Mononuclear cell (primary cell): ENCODE data around the gene AP5S1. TPM values are rescaled to one million over a fixed set of nuclear protein-coding genes. Genes with fewer than 3 reads are reported as not detected.
"Not testable (repeated sequence)": the region's sequence is repeated elsewhere in the genome, so short reads cannot be mapped to it uniquely, and the experiment has no call there.

Experiments used
- H3K27me3 ChIP-seq: 2 replicates; pipeline ENCODE4 v1.6.0; 2011; ENCODE audit warnings: low read length, control low read depth; ENCODE audit not compliant: insufficient read depth
- H3K4me1 ChIP-seq: 2 replicates; pipeline ENCODE4 v1.5.1; 2011; ENCODE audit warnings: mild to moderate bottlenecking, low read length, control low read depth; ENCODE audit not compliant: insufficient read depth
- H3K4me3 ChIP-seq: 2 replicates; pipeline ENCODE4 v1.5.1; 2011; ENCODE audit warnings: mild to moderate bottlenecking, low read length, moderate library complexity
- H3K9me3 ChIP-seq: 2 replicates; pipeline ENCODE4 v1.5.1; 2011; ENCODE audit warnings: low read depth, mild to moderate bottlenecking, control low read depth, low read length
- total RNA-seq: library from RNA; depleted of rRNA; stranded (reverse); fragments of >200 nt; gene quantifications from one replicate; pipeline ENCODE4 v1.2.3, GENCODE V29; 2012

The AP5S1 gene
- total RNA-seq, 1 donor: 3.9 TPM

DNA sequence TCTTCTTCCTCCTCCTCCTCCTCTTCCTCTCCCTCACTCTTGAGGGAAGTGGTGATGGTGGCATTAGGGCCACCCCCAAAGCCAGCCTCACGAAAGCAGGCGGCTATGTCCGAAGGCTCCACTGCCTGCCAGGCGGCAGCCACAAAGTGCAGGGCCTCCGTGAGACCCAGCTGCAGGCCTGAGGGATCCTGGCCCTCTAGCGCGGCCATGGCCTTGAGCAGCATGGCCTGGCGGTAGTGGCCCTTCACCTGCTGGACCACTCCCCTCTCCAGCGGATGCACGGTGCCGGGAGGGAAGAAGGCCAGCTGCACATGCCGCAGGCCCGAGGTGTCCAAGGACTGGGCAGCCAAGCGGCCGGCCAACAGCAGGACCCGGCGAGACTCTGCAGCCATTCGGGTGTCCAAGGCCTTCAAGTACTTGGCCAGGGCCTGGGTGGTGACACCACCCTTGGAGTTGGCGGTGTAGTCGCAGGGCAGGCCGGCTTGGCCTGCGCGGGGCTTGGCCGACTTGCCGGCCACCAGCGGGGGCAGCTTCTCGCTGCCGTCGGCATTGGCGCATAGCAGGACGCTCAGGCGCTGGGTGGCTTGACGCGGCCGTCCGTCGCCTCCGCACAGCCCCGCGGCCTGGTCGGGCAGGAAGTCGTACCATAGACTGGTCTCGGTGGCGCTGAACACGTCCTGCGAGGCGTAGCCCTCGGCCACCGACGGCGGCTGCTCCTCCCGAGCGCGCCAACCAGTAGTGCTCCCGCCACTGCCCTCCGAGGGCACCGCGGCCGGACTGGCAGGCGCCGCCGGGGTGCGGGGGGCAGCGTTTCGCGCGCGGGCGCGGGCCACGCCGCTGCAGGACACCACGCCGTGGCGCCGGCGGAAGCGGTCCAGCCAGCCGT lies 34.9 kb upstream of the AP5S1 start:
- no peaks in the 10 kb centered on the region for H3K27me3 ChIP-seq
- peaks cover 44% of the 10 kb centered on the region for H3K4me1 ChIP-seq
- no peaks in the 10 kb centered on the region for H3K9me3 ChIP-seq
- peak overlapping the region; percentile 38 for H3K4me3 ChIP-seq

DNA sequence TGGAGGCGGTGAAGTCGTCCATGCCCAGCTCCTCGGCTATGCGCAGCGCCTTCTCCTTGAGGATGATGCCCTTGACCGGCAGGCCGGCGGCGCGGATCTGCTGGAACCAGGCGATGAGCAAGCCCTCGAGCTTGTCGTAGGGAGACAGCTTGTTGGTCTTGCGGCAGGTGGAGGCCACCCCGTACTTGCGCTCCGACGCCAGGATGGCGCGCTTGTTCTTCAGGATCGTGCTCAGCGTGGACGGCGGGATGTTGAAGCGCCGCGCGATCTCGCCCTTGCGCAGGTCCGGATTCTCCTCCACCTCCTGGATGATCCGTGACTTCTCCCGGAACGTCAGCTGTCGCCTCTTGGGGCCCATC lies 34.2 kb upstream of the AP5S1 start:
- Histone ChIP-seq H3K27me3 (no peaks in the 10 kb centered on the region), H3K4me3 (peak overlapping the region; percentile 38), H3K4me1 (peaks cover 38% of the 10 kb centered on the region), H3K9me3 (no peaks in the 10 kb centered on the region)

DNA sequence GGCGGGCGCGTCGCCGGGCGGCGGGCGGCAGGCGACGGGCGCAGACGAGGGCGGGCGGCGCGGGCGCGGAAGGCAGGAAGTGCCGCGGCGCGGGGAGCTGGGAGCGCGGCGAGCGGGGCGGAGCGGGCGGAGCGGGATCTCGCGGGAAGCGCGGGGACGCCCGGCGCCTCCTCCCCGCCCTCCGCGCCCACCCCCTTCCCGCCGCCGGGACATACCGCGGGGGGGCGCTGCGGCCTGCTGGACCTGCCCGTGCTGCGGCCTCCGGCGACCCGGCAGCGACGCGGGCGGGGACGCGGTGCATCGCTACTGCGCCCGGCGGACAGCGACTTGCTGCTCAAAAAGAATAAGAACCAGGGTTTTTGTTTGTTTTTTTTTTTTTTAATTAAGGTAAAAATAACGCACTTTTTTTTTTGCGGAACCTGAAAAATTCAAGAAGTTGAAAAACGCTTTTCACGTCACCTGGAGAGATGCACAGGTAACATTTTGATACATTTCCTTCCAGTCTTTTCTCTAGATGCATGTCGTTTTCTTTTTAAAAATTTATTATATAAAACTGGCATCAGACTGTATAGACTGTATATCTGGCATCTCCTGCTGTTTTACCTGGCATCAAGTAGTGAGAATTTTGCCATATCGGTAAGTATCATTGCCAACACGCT lies 33.6 kb upstream of the AP5S1 start, which contains the start of gene CENPB:
Gene CENPB, minus strand, starts transcription at position 76 of the 659 bp plus-strand sequence. CDS start 257 bp downstream, outside the sequence.
- H3K27me3 ChIP-seq: no peaks in the 10 kb centered on the region
- peaks cover 33% of the 10 kb centered on the region for H3K4me1 ChIP-seq
- H3K4me3 ChIP-seq: peak within 1 kb of the TSS; percentile 38
- H3K9me3 ChIP-seq: no peaks in the 10 kb centered on the region

DNA sequence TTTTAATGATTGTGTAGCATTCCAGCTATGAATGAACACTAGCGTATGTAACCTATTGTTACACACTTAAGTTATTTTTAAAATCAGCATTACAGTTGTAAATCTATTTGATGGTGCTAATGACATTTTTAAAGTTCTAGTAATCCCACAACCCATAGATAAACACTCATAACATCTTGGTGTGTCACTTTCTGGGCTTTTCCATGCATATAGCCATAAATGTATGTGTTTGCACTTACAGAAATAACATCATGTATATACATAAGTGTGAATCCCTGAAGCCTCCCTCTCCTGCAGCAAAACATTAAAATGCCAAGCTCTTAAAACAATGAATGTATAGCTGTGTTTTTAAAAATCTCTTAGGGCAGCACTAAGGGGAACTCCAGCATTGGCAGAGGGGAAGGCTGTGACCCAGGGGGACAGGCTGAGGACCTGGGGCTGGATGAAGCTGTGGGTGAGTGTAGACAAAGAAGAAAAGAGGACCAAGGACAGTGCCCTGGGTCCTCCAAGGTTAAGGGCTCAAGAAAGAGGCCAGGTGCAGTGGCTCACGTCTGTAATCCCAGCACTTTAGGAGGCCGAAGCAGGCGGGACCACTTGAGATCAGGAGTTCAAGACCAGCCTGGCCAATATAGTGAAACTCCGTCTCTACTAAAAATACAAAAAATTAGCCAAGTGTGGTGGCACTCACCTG lies 32.9 kb upstream of the AP5S1 start:
- H3K4me3 ChIP-seq: peak overlapping the region; percentile 37
- no peaks in the 10 kb centered on the region for H3K27me3 ChIP-seq
- H3K4me1 ChIP-seq: peaks cover 33% of the 10 kb centered on the region
- no peaks in the 10 kb centered on the region for H3K9me3 ChIP-seq

DNA sequence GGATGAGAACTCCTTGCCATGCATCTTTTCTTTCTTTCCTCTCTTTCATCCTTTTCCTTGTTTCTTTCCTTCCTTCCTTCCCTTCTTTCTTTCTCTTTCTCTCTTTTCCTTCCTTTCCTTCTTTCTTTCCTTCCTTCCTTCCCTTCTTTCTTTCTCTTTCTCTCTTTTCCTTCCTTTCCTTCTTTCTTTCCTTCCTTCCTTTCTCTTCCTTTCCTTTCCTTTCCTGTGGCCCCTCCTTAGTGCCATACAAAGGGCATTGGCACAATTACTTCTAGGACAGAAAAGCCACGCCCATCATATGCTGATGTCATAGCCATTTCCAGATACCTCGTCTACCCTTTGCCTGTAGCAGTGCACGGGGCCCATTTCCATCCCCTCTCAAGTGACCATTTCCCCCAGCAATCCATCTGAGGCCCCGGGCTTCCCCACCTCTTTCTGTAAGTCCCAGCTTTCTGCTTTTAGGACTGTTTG lies 31.6 kb upstream of the AP5S1 start:
- Histone ChIP-seq H3K27me3 (no peaks in the 10 kb centered on the region), H3K4me1 (peaks cover 33% of the 10 kb centered on the region), H3K9me3 (no peaks in the 10 kb centered on the region), H3K4me3 (no peak overlapping the region)

DNA sequence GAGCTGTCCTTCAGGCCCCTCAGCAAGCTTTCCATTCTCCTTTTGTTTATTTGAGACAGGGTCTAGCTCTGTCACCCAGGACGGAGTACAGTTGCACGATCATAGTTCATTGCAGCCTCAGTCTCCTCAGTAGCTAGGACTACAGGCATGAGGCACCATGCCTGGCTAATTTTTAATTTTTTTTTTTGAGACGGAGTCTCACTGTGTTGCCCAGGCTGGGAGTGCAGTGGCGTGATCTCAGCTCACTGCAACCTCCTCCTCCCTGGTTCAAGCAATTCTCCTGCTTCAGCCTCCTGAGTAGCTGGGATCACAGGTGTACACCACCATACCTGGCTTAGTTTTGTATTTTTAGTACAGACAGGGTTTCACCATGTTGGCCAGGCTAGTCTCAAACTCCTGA lies 31.1 kb upstream of the AP5S1 start:
- peaks cover 33% of the 10 kb centered on the region for H3K4me1 ChIP-seq
- H3K4me3 ChIP-seq, H3K9me3 ChIP-seq, H3K27me3 ChIP-seq: not testable (repeated sequence)

DNA sequence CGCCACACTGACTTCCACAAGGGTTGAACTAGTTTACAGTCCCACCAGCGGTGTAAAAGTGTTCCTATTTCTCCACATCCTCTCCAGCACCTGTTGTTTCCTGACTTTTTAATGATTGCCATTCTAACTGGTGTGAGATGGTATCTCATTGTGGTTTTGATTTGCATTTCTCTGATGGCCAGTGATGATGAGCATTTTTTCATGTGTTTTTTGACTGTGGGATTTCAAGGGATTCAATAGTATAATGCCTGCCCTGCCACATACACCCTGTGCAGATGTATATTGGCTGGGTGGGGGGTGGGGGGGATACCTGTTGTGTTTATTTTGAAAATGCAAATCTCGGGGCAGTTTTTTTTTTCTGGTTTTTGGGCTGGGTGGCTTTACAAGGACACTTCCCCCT lies 26.2 kb upstream of the AP5S1 start:
- H3K9me3 ChIP-seq, H3K4me3 ChIP-seq, H3K27me3 ChIP-seq: not testable (repeated sequence)
- peaks cover 40% of the 10 kb centered on the region for H3K4me1 ChIP-seq

DNA sequence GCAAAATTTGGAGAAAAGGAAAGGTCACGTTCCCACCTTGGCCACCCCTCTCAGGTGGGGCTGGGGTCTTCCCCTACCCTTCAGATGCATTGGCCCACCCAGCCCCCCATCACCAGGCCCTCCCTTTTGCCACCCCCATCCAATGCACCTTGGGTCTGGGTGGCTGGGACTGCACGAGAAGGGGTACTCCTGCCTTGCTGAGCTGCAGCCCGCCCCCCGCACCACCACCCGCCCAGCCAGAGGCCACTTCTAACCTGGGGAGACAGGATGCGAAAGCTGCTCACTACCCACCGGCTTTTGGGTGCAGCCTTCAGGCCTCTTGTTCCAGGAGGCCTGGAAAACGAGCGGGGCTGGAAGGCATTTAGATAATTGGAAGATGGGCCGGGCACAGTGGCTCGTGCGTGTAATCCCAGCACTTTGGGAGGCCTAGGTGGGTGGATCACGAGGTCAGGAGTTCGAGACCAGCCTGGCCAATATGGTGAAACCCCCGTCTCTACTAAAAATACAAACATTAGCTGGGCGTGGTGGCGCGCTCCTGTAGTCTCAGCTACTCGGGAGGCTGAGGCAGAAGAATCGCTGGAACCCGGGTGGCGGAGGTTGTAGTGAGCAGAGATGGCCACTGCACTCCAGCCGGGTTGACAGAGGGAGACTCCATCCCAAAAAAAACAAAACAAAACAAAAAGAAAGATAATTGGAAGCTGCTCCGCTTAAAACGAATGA lies 25.5 kb upstream of the AP5S1 start:
- H3K27me3 ChIP-seq: no peaks in the 10 kb centered on the region
- peak overlapping the region; percentile 76 for H3K4me3 ChIP-seq
- H3K9me3 ChIP-seq: no peaks in the 10 kb centered on the region
- H3K4me1 ChIP-seq: peaks cover 47% of the 10 kb centered on the region

DNA sequence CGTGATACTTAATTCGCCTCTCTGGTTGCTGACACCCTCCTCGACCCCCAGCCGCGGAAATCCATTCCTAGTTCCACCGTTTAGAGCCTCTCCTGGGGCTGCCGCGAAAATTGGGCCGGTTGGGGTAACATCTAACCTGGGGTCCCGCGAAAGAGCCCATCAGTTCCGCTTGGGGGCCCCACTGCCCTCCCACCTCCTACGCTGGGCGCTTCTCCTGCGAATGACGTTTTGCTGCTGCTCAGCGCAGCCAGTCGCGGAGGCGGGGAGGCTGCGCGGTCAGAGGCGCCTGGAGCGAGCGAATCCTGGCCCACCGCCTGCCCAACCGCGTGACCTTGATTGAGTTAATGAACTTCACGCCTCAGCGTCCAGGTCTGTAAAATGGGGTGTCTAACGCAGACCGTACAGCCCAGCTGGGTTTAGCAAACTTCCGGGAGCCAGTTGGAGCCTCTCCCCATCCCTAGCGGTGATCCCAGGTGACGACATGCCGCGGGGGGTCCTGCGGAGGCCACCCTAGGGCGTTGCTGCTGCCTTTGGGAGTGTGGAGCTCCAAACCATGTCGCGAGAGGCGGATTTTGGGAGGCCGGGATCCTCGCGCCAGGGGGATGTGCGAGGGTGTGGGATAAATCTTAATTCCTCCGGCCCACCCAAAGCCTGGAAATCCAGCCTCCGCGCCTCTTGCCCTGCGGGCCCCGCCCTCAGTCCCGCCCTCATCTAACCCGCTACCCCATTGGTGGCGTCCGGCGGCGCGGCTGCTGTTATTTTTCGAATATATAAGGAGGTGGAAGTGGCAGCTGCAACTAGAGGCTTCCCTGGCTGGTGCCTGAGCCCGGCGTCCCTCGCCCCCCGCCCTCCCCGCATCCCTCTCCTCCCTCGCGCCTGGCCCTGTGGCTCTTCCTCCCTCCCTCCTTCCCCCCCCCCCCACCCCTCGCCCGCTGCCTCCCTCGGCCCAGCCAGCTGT lies 24.6 kb upstream of the AP5S1 start, which contains the start of gene CDC25B:
Gene CDC25B, plus strand, starts transcription at position 800 of the 958 bp plus-strand sequence. CDS start 222 bp downstream, outside the sequence.
- H3K27me3 ChIP-seq: no peaks in the 10 kb centered on the region
- peaks cover 56% of the 10 kb centered on the region for H3K4me1 ChIP-seq
- H3K9me3 ChIP-seq: no peaks in the 10 kb centered on the region
- peak within 1 kb of the TSS; percentile 76 for H3K4me3 ChIP-seq

DNA sequence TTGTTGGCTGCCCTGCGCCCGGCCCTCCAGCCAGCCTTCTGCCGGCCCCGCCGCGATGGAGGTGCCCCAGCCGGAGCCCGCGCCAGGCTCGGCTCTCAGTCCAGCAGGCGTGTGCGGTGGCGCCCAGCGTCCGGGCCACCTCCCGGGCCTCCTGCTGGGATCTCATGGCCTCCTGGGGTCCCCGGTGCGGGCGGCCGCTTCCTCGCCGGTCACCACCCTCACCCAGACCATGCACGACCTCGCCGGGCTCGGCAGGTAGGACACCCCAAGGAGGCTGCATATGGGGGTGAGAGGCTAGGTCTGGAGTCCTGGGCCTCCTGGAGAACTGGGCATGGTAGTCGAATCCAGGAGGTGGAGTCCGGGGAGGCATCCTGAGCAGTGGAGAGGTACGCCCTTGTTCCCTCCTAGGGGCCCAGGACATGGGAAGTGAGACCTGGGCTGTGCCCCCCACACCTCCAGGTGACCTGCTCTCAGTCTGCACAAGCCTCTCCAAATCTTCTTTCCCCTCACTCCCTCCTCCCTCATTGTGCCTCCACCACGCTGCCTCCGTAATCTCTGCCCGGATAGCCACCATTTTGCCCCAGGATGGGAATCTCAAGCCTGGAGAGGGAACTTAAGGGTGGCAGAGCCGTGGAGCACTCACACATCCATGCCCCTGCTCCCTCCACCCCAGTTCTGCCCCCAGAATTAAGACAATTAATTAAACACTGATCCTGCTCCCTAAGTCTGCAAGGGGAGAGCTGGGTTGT lies 23.7 kb upstream of the AP5S1 start:
- Histone ChIP-seq H3K4me1 (peaks cover 64% of the 10 kb centered on the region), H3K9me3 (no peaks in the 10 kb centered on the region), H3K27me3 (no peaks in the 10 kb centered on the region), H3K4me3 (peak overlapping the region; percentile 51)

DNA sequence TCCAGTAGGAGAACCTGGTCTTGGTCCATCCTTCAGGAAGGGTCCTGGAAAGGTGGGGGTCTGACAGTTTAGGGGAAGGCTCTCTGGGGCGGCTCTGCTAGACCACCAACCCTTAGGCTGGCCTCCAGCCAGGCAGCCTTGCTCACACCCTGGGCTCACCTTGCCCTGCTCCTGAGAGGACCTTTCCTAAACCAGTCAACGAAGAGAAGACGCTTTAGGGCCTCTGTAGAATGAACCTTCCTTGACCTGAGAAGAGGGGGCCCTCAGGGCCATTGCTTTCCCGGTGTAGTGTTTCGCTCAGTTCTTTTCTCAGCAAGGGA lies 23.2 kb upstream of the AP5S1 start:
- Histone ChIP-seq H3K27me3 (no peaks in the 10 kb centered on the region), H3K4me3 (peak overlapping the region; percentile 51), H3K9me3 (no peaks in the 10 kb centered on the region), H3K4me1 (peaks cover 70% of the 10 kb centered on the region)

DNA sequence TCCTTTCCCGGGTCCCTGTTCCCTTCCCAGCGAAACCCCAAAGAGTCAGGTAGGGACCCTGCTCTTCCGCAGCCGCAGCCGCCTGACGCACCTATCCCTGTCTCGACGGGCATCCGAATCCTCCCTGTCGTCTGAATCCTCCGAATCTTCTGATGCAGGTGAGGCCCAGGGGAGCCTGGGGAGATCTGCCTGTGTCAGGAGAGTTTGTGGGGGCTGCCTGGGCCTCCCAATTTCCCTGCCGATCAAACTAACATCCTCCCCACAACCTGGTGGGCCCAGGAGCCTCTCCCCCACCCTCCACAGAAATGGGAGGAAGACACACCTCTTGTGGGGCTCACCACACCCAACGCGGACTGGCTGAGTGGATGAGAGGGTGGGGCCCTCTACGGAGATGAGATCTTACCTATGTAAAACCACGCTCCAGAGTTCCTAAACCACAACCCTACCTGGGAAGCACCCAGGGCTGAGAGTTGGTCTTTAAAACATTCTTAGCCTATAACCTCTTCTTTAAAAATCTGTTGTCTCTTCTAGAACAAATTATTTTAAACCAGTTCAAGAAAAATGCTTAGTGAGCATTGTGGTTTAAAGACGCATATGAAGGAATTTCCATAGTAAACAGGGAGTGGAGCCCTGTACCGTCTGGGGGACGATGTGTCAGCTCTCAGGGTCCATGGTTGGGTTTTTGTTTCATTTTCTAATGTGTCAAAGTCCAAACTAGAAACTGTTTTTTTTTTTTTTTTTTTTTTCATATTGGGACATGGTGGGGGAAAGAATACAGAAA lies 22.6 kb upstream of the AP5S1 start:
- H3K4me1 ChIP-seq: peaks cover 76% of the 10 kb centered on the region
- no peaks in the 10 kb centered on the region for H3K27me3 ChIP-seq
- H3K9me3 ChIP-seq: no peaks in the 10 kb centered on the region
- H3K4me3 ChIP-seq: peak overlapping the region; percentile 51

DNA sequence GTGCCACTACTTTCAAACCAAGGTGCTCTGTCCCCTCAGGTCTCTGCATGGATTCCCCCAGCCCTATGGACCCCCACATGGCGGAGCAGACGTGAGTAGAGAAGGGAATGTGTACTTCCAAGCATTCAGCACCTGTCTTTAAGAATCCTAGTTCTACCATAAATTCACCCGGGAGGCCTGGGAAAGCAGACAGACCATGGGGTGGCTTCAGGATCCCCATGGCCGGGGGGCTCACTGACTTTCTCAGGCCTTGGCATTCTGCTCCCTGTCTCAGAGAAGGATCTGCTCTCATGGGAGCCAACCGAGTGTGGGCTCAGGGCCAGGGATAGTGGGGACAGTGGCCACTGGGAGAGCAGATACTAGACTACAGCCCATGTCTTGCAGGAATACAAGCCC lies 22.0 kb upstream of the AP5S1 start:
- Histone ChIP-seq H3K9me3 (no peaks in the 10 kb centered on the region), H3K4me1 (peaks cover 82% of the 10 kb centered on the region), H3K27me3 (no peaks in the 10 kb centered on the region), H3K4me3 (no peak overlapping the region)
